DMS79 (cell line): ENCODE measurements around the gene FLRT2.

Experiments used
- DNase-seq: peaks from one replicate; lab custom pipeline; 2025; lab: John Stamatoyannopoulos, UW

Gene FLRT2

GRCh38 chr14:85599939-85600338, 70.0 kb downstream of the FLRT2 start:
- no peak for DNase-seq

GRCh38 chr14:85601246-85601645, 71.3 kb downstream of the FLRT2 start:
- no peak for DNase-seq

GRCh38 chr14:85601690-85602089, 71.7 kb downstream of the FLRT2 start:
- DNase-seq: no peak

- no peak for DNase-seq
These were observed 72.4 kb downstream of the FLRT2 start for GRCh38 chr14:85602345-85602744.

GRCh38 chr14:85604021-85604420, 74.1 kb downstream of the FLRT2 start:
- DNase-seq: no peak

GRCh38 chr14:85604714-85605113, 74.8 kb downstream of the FLRT2 start:
- DNase-seq: no peak

- DNase-seq: no peak
These were observed 77.7 kb downstream of the FLRT2 start for GRCh38 chr14:85607651-85608081.

DNA sequence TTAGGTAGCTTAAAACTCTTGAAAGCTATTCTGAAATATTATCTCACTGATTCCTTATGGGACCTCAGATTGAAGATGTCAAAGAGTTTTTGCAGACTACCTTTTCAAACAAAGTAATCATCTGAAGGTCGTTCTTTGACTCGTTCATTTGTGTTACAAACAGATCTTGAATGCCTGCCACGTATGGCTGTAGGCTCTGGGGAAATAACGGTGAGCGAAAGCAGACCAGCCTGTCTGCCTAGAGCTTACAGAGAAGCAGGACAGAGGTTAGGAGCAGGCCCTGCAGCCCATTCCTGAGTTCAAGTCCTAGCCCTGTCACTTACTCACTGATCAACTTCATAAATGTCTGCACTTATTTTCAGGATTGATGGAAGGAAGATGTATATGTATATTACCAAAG, 83.6 kb downstream of the FLRT2 start:
- DNase-seq: no peak

DNA sequence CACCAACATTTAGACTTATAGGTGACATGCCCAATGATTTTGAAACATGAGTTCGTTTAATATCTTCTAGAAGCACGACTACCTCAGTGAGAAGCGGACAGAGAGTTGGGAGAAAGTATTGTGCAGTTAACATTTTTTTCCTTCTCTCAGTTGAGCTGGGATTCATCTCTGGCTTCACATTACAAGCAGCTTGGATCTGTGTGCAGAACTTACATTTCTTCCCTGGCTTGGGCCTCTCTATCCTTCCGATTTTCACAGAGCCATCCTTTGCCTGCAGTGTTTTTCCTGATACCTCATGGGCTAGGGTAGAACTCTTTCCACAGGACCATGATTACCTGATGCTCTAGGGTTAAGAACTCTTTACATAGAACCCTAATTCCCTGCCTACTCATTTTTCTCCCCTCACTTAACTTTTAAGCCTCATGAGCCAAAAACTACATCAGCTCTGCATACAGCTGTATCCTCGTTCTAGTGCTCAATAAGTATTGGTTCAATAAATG, 86.5 kb downstream of the FLRT2 start:
- no peak for DNase-seq

- no peak for DNase-seq
These were observed 86.9 kb downstream of the FLRT2 start for GRCh38 chr14:85616886-85617285.

DNA sequence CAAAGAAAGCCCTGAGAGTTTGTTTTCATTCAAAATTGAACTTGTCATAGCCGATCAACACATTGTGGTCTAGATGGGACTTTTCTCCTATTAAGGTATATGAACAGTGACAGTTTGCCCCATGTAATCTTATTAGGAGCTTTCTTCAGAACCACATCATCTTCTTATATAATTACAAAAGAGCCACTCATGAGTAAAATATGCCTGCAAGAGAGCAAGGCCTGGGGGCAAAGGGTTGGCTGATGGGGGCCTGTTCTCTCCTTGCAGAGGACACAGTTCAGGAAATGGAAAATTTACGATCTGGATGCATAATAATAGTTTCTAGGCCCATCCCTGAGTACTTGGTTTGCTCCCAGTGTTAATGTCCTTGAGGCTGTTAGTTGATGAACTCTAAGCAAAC, 87.8 kb downstream of the FLRT2 start:
- no peak for DNase-seq

DNA sequence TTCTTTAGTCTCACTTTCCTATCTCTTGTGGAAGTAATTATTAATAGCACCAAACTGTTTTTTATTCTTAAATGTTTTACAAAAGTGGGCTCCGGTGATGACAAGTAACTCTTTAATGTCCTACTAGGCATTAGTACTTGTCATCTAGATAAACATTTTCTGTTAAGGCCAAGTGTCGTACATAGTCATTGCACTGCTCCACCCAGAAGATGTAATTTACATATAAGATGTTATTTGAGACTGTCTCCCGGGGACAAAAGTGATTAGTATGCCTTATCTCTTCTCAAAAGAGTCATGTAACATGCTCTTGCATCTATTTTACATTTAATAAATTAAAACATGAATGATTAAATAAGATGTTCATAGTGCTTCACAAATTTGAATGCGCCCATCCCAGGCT, 88.4 kb downstream of the FLRT2 start:
- no peak for DNase-seq

DNA sequence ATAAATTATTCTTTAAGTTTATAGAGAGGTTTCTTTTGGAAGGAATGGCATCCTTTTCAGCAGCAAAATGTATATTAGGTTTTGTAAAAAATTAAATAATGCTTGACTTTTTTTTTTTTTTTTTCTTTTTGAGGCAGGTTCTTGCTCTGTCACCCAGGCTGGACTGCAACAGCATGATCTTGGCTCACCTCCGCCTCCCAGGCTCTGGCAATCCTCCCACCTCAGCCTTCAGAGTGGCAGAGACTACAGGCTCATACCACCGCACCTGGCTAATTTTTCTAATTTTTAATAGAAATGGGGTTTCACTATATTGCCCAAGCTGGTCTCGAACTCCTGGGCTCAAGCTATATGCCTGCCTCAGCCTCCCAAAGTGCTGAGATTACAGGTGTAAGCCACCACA, 89.0 kb downstream of the FLRT2 start:
- DNase-seq: no peak

DNA sequence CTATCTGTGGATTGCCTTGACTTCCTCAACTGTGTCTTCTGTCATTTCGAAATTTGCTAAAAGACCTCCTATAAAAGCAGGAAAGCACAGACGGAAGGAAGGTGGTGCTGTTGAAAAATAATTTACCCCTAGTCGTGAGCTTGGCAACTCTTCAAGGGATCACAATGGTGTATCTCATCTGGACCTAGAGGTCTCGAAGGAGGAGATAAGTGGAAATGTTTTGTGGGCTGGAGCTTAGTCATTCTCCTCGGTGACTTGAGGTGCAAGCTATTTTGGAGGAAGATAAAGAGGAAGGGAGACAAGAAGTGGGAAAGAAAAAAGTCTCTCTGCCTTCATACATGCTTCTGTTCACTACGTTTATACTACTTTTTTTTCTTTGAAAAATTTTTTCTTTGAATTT, 89.9 kb downstream of the FLRT2 start:
- DNase-seq: no peak

- no peak for DNase-seq
These were observed 91.0 kb downstream of the FLRT2 start for GRCh38 chr14:85620947-85621346.

GRCh38 chr14:85622106-85622505, 92.2 kb downstream of the FLRT2 start:
- DNase-seq: no peak

DNA sequence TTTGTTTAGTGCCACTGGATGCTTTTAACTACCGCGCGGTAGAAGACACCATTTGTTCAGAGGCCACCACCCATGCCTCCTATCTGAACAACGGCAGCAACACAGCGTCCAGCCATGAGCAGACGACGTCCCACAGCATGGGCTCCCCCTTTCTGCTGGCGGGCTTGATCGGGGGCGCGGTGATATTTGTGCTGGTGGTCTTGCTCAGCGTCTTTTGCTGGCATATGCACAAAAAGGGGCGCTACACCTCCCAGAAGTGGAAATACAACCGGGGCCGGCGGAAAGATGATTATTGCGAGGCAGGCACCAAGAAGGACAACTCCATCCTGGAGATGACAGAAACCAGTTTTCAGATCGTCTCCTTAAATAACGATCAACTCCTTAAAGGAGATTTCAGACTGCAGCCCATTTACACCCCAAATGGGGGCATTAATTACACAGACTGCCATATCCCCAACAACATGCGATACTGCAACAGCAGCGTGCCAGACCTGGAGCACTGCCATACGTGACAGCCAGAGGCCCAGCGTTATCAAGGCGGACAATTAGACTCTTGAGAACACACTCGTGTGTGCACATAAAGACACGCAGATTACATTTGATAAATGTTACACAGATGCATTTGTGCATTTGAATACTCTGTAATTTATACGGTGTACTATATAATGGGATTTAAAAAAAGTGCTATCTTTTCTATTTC, 93.2 kb downstream of the FLRT2 start:
- DNase-seq: no peak

DNA sequence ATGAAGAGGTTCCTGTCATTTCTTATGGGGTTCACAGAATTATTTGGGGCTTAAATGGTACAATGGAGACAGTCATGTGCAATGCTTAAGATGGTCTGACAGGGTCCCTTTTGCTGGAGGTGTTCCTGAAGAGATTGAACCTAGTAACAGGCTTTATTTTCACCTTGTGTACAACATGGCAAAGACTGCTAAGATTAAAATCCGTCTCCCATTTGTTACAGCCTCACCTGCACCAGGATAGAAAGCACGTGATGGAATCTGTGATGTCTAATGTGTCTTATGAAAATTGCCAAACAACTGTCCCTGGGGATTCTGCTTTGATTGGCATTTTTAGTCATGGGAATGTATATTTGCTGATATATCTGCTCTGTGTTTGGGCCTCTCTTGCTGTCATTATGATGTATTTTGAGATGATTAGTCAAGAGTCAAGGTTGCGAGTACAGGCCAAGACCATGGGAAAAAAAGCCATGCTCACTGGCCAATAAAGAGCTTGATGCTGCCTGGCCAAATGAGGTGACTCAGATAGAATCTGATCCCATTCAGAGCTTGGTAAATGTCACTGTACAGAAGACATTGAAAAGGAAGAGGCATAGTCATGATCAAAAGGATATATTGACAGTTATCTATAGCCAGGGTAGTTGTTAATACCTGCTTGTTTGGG, 96.1 kb downstream of the FLRT2 start:
- DNase-seq: no peak

GRCh38 chr14:85634205-85634604, 104.3 kb downstream of the FLRT2 start:
- no peak for DNase-seq

GRCh38 chr14:85644211-85644610, 114.3 kb downstream of the FLRT2 start:
- no peak for DNase-seq

GRCh38 chr14:85653029-85653428, 123.1 kb downstream of the FLRT2 start:
- no peak for DNase-seq

DNA sequence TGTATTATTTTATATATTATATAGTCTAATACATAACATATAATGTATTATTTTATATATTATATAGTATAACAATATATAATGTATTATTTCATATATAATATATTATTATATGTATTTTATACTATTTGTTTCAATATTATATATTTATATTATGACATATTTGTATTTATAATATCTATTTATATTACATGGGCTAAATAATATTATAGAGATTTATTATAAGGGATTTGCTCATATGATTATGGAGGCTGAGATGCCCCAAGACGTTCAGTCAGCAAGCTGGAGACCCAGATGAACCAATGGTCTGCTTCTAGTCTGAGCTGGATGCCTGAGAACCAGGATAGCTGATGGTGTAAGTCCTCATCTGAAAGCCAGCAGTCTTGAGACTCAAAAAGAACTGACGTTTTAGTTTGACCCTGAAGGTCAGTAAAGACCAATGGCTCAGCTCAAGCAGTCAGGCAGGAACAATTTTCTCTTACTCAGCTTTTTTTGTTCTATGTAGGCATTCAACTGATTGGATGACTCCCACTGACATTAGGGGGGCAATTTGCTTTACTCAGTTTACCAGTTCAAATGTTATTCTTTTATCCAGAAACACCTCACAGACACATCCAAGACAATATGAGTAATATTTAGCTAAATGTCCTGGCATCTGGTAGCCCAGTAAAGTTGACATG, 130.4 kb downstream of the FLRT2 start:
- DNase-seq: no peak

GRCh38 chr14:85662096-85662495, 132.2 kb downstream of the FLRT2 start:
- DNase-seq: no peak
